ENCODE measurements around the gene RGL2. TPM values are rescaled to one million over a fixed set of nuclear protein-coding genes. Genes with fewer than 3 reads are reported as not detected.

RGL2 gene
- total and polyA plus RNA-seq, 2 donors (not counting 1 experiment from before 2014, with no cell fraction given) = 98.5 to 133 TPM

DNA sequence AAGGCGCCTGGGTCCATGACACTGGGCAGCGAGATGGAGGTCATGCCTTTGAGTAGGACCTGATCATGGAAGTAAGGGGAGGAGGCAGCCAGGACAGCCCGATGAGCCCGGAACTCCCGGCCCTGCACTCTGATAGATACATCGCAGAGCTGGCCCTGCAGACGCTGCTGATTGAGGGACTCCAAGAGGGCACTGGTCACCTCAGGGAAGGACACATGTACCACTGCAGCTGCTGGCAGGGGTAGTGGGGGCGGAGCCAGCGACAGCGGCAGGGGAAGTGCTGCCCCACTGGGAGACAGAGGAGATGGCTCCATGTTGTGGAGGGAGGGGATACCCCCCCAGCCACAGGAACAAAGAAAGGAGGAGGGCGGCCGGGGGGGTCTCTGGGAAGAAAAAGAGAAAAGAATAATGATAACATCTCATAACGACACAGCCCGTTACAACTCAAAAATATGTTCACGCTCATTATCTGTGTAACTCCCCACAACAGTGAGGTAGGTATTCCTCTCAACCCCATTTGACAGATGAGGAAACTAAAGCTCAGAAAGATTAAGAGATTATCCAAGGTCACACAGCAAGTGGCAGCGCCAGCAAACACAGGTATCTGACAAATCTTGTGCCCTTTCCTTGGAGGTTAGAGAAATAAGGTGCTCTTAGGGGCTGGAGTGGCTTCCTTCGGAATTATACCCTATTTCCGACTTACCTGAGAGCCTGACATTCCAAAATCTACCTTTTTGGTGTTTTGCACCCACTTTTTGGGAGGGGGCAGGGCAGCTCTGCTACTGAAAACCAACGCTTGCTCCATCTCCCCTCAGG lies 18.1 kb upstream of the RGL2 start:
- H3K4me3 Mint-ChIP-seq = peak overlapping the region; percentile 100

More for the DNA sequence above, 18.1 kb upstream of the RGL2 start:
- CTCF ChIA-PET = interaction anchor here (0.5 to 5.3 kb wide), 9 partner anchors 15 to 1824 kb away, joined by 3 to 50 read pairs (median 5); partner anchors contain the start of genes B3GALT4 and CUTA
- POLR2A ChIA-PET = interaction anchor here (0.6 to 2.3 kb wide), 17 partner anchors 11 to 348 kb away, joined by 3 to 29 read pairs (median 5); partner anchors contain the start of genes B3GALT4, BAK1, PHF1 and RGL2
- Histone ChIP-seq H3K4me2 (replicated peaks; ENCODE audit: low read depth, low read length, poor library complexity, severe bottlenecking) (peak overlapping the region; percentile 65), H3K9ac (ENCODE audit: low read length) (peak overlapping the region; percentile 95), H3K27ac (ENCODE audit: low read length in 2 of 2) (peak overlapping the region; percentile 51 to 100), H2AFZ (ENCODE audit: insufficient read depth, low read depth, low read length, poor library complexity, severe bottlenecking) (no peak overlapping the region), H3K79me2 (ENCODE audit: control insufficient read depth, insufficient read depth, low read length) (peaks cover 90% of the 10 kb centered on the region), H3K36me3 (replicated peaks in 1 of 2; ENCODE audit: control extremely low read depth in 1 of 2, control insufficient read depth in 1 of 2, extremely low read depth in 1 of 2, insufficient read depth in 2 of 2, low read length in 1 of 2) (peaks cover 3 to 52% of the 10 kb centered on the region in 2 experiments), H3K4me3 (ENCODE audit: control extremely low read depth in 1 of 5, extremely low read depth in 1 of 5, insufficient read depth in 1 of 5, low read depth in 2 of 5, low read length in 4 of 5) (peak overlapping the region in 4 of 5 experiments; percentile 82 to 99 (median 89)), H4K20me1 (ENCODE audit: control insufficient read depth, insufficient read depth, low read length, poor library complexity, severe bottlenecking) (peaks cover 52% of the 10 kb centered on the region), H3K27me3 (replicated peaks in 1 of 4; ENCODE audit: control extremely low read depth in 1 of 4, control insufficient read depth in 3 of 4, insufficient read depth in 4 of 4, low read length in 3 of 4) (no peaks in the 10 kb centered on the region), H3K4me1 (ENCODE audit: control insufficient read depth in 2 of 2, insufficient read depth in 2 of 2, low read length in 2 of 2) (peaks cover 72 to 79% of the 10 kb centered on the region in 2 donors), H3K9me3 (ENCODE audit: control extremely low read depth in 1 of 3, control insufficient read depth in 2 of 3, insufficient read depth in 1 of 3, low read length in 2 of 3) (no peaks in the 10 kb centered on the region)
- TF ChIP-seq EZH2 (IDR thresholded peaks at IDR 0.05; ENCODE audit: borderline replicate concordance, insufficient read depth, low read depth, low read length, poor library complexity, severe bottlenecking) (no peak), CTCF (IDR thresholded peaks at IDR 0.05) (no peak)
- 85% methylated on average over 9 of the region's 19 CpGs for WGBS (ENCODE audit: insufficient coverage)
- Mint-ChIP-seq H3K9me3 (ENCODE audit: insufficient read depth) (no peaks in the 10 kb centered on the region), H3K4me1 (peaks cover 82% of the 10 kb centered on the region), H3K27me3 (no peaks in the 10 kb centered on the region), H3K27ac (peak overlapping the region; percentile 99)
- no peak for ATAC-seq (ENCODE audit: low read depth)
- intact Hi-C loops (cut with micrococcal nuclease) = no loop called here
- no peak for DNase-seq

Measured in B cell (primary cell).